ENCODE results near the gene IQGAP3. TPM values are rescaled to one million over a fixed set of nuclear protein-coding genes. Genes with fewer than 3 reads are reported as not detected.

The IQGAP3 gene
- total and polyA plus RNA-seq, 3 experiments from 2014 or later: 4.4 to 4.7 TPM; not detected in 1

GRCh38 chr1:156508205-156508954 is 64.0 kb downstream of the IQGAP3 start:
- H3K36me3 Mint-ChIP-seq: no peaks in the 10 kb centered on the region
- POLR2A ChIA-PET: interaction anchor here (1.1 kb wide), 1 partner anchor 9 kb away, joined by 5 read pairs; no protein-coding TSS in a partner anchor
- DNase-seq: no peak

GRCh38 chr1:156506450-156506849 is 65.9 kb downstream of the IQGAP3 start:
- peaks cover 67 to 70% (median 67%) of the 10 kb centered on the region in 3 donors for H3K4me1 Mint-ChIP-seq
- H3K36me3 ChIP-seq (ENCODE audit: insufficient read depth, low read length): no peaks in the 10 kb centered on the region
- POLR2A ChIA-PET: no interaction called here
- H3K27ac Mint-ChIP-seq: peak overlapping the region; percentile 98 to 100 (median 99)
- DNase-seq: no peak
- CTCF ChIA-PET: no interaction called here
- peak overlapping the region in 4 of 7 donors; percentile 14 to 82 (median 58) for H3K4me3 Mint-ChIP-seq
- H3K4me3 ChIP-seq (ENCODE audit: low read length): no peak overlapping the region
- no peaks in the 10 kb centered on the region for H3K9me3 ChIP-seq (ENCODE audit: low read length)
- no peaks in the 10 kb centered on the region for H3K27me3 ChIP-seq (ENCODE audit: insufficient read depth, low read length, poor library complexity, severe bottlenecking)
- no peaks in the 10 kb centered on the region for H3K36me3 Mint-ChIP-seq
- peaks cover 0 to 7% of the 10 kb centered on the region in 2 donors for H3K27me3 Mint-ChIP-seq
- peaks cover 63% of the 10 kb centered on the region for H3K4me1 ChIP-seq (ENCODE audit: insufficient read depth, low read length)
- H3K27ac ChIP-seq (ENCODE audit: low read depth, low read length): no peak overlapping the region
- H3K9me3 Mint-ChIP-seq: peaks cover 0 to 2% (median 0%) of the 10 kb centered on the region in 5 donors

More at GRCh38 chr1:156508205-156508954, 64.0 kb downstream of the IQGAP3 start:
- H3K4me1 ChIP-seq (ENCODE audit: insufficient read depth, low read length): peaks cover 44% of the 10 kb centered on the region
- peaks cover 48 to 57% (median 50%) of the 10 kb centered on the region in 3 donors for H3K4me1 Mint-ChIP-seq
- H3K4me3 ChIP-seq (ENCODE audit: low read length): no peak overlapping the region
- no peaks in the 10 kb centered on the region for H3K36me3 ChIP-seq (ENCODE audit: insufficient read depth, low read length)
- CTCF ChIA-PET: interaction anchor here (1.0 to 1.8 kb wide), 7 partner anchors 25 to 198 kb away, joined by 3 to 10 read pairs (median 3); no protein-coding TSS in a partner anchor
- H3K9me3 Mint-ChIP-seq: peaks cover 0 to 2% (median 0%) of the 10 kb centered on the region in 5 donors
- H3K9me3 ChIP-seq (ENCODE audit: low read length): no peaks in the 10 kb centered on the region
- peak overlapping the region in 6 of 7 donors; percentile 19 to 85 (median 55) for H3K4me3 Mint-ChIP-seq
- no peaks in the 10 kb centered on the region for H3K27me3 ChIP-seq (ENCODE audit: insufficient read depth, low read length, poor library complexity, severe bottlenecking)
- peak overlapping the region in 7 of 8 donors; percentile 70 to 95 (median 89) for H3K27ac Mint-ChIP-seq
- H3K27ac ChIP-seq (ENCODE audit: low read depth, low read length): no peak overlapping the region
- peaks cover 0 to 9% of the 10 kb centered on the region in 2 donors for H3K27me3 Mint-ChIP-seq

- H3K36me3 Mint-ChIP-seq: no peaks in the 10 kb centered on the region
- H3K36me3 ChIP-seq (ENCODE audit: insufficient read depth, low read length): no peaks in the 10 kb centered on the region
Measured at GRCh38 chr1:156505679-156506298, 66.6 kb downstream of the IQGAP3 start.

GRCh38 chr1:156504821-156505678 is 67.3 kb downstream of the IQGAP3 start:
- peak overlapping the region; percentile 98 to 100 (median 99) for H3K27ac Mint-ChIP-seq
- ChIA-PET POLR2A (interaction anchor here (0.6 to 2.4 kb wide), 18 partner anchors 10 to 593 kb away, joined by 3 to 24 read pairs (median 5); partner anchors contain the start of genes GPATCH4 and NAXE), CTCF (interaction anchor here (1.0 to 13.1 kb wide), 9 partner anchors 9 to 119 kb away, joined by 3 to 177 read pairs (median 5); no protein-coding TSS in a partner anchor)
- no peaks in the 10 kb centered on the region for H3K9me3 ChIP-seq (ENCODE audit: low read length)
- peaks cover 0 to 2% (median 0%) of the 10 kb centered on the region in 5 donors for H3K9me3 Mint-ChIP-seq
- peaks cover 0 to 3% (median 0%) of the 10 kb centered on the region in 3 donors for H3K36me3 Mint-ChIP-seq
- H3K4me1 ChIP-seq (ENCODE audit: insufficient read depth, low read length): peaks cover 64% of the 10 kb centered on the region
- peak overlapping the region; percentile 89 for H3K27ac ChIP-seq (ENCODE audit: low read depth, low read length)
- peaks cover 69 to 73% (median 70%) of the 10 kb centered on the region in 3 donors for H3K4me1 Mint-ChIP-seq
- H3K36me3 ChIP-seq (ENCODE audit: insufficient read depth, low read length): no peaks in the 10 kb centered on the region
- peak; percentile 96 to 100 (median 97) for DNase-seq
- H3K4me3 Mint-ChIP-seq: peak overlapping the region; percentile 73 to 98 (median 79)
- no peaks in the 10 kb centered on the region for H3K27me3 ChIP-seq (ENCODE audit: insufficient read depth, low read length, poor library complexity, severe bottlenecking)
- H3K4me3 ChIP-seq (ENCODE audit: low read length): peak overlapping the region; percentile 55
- peaks cover 0 to 7% of the 10 kb centered on the region in 2 donors for H3K27me3 Mint-ChIP-seq

More at GRCh38 chr1:156505679-156506298, 66.6 kb downstream of the IQGAP3 start:
- Histone ChIP-seq H3K9me3 (ENCODE audit: low read length) (no peaks in the 10 kb centered on the region), H3K4me3 (ENCODE audit: low read length) (peak overlapping the region; percentile 33), H3K4me1 (ENCODE audit: insufficient read depth, low read length) (peaks cover 64% of the 10 kb centered on the region), H3K27me3 (ENCODE audit: insufficient read depth, low read length, poor library complexity, severe bottlenecking) (no peaks in the 10 kb centered on the region), H3K27ac (ENCODE audit: low read depth, low read length) (peak overlapping the region; percentile 89)
- Mint-ChIP-seq H3K4me3 (peak overlapping the region; percentile 73 to 98 (median 79)), H3K27ac (peak overlapping the region; percentile 98 to 100 (median 99)), H3K27me3 (peaks cover 0 to 7% of the 10 kb centered on the region in 2 donors), H3K9me3 (peaks cover 0 to 2% (median 0%) of the 10 kb centered on the region in 5 donors), H3K4me1 (peaks cover 70 to 73% (median 70%) of the 10 kb centered on the region in 3 donors)
- DNase-seq: peak in 1 of 5 donors; percentile 41
- CTCF ChIA-PET: interaction anchor here (1.2 to 13.1 kb wide), 8 partner anchors 9 to 120 kb away, joined by 3 to 177 read pairs (median 6); no protein-coding TSS in a partner anchor
- POLR2A ChIA-PET: interaction anchor here (0.6 to 2.4 kb wide), 12 partner anchors 16 to 594 kb away, joined by 3 to 24 read pairs (median 6); partner anchors contain the start of gene NAXE

GRCh38 chr1:156504438-156504813 is 67.9 kb downstream of the IQGAP3 start:
- Histone ChIP-seq H3K27ac (ENCODE audit: low read depth, low read length) (peak overlapping the region; percentile 89), H3K36me3 (ENCODE audit: insufficient read depth, low read length) (no peaks in the 10 kb centered on the region), H3K4me3 (ENCODE audit: low read length) (peak overlapping the region; percentile 55), H3K27me3 (ENCODE audit: insufficient read depth, low read length, poor library complexity, severe bottlenecking) (no peaks in the 10 kb centered on the region), H3K9me3 (ENCODE audit: low read length) (no peaks in the 10 kb centered on the region), H3K4me1 (ENCODE audit: insufficient read depth, low read length) (peaks cover 65% of the 10 kb centered on the region)
- Mint-ChIP-seq H3K4me3 (peak overlapping the region; percentile 73 to 98 (median 79)), H3K36me3 (peaks cover 0 to 7% (median 0%) of the 10 kb centered on the region in 3 donors), H3K27ac (peak overlapping the region; percentile 98 to 100 (median 99)), H3K9me3 (peaks cover 0 to 2% (median 0%) of the 10 kb centered on the region in 5 donors), H3K4me1 (peaks cover 68 to 73% (median 70%) of the 10 kb centered on the region in 3 donors), H3K27me3 (peaks cover 0 to 7% of the 10 kb centered on the region in 2 donors)
- ChIA-PET CTCF (interaction anchor here (1.0 to 13.1 kb wide), 8 partner anchors 8 to 118 kb away, joined by 3 to 177 read pairs (median 6); no protein-coding TSS in a partner anchor), POLR2A (interaction anchor here (0.7 to 2.4 kb wide), 14 partner anchors 9 to 344 kb away, joined by 3 to 24 read pairs (median 6); partner anchors contain the start of genes GPATCH4 and NAXE)
- no peak for DNase-seq

- no peaks in the 10 kb centered on the region for H3K36me3 ChIP-seq (ENCODE audit: insufficient read depth, low read length)
- H3K27me3 ChIP-seq (ENCODE audit: insufficient read depth, low read length, poor library complexity, severe bottlenecking): no peaks in the 10 kb centered on the region
- Mint-ChIP-seq H3K27me3 (peaks cover 0 to 7% of the 10 kb centered on the region in 2 donors), H3K36me3 (peaks cover 0 to 11% (median 0%) of the 10 kb centered on the region in 3 donors), H3K27ac (peak overlapping the region; percentile 98 to 100 (median 99)), H3K9me3 (peaks cover 0 to 2% (median 0%) of the 10 kb centered on the region in 5 donors), H3K4me1 (peaks cover 67 to 73% (median 71%) of the 10 kb centered on the region in 3 donors), H3K4me3 (peak overlapping the region; percentile 73 to 98 (median 79))
- H3K27ac ChIP-seq (ENCODE audit: low read depth, low read length): peak overlapping the region; percentile 89
- POLR2A ChIA-PET: interaction anchor here (0.5 to 2.4 kb wide), 7 partner anchors 9 to 144 kb away, joined by 3 to 24 read pairs (median 6); partner anchors contain the start of gene GPATCH4
- H3K9me3 ChIP-seq (ENCODE audit: low read length): no peaks in the 10 kb centered on the region
- CTCF ChIA-PET: interaction anchor here (1.7 to 13.1 kb wide), 3 partner anchors 13 to 21 kb away, joined by 6 to 177 read pairs (median 62); no protein-coding TSS in a partner anchor
- peak overlapping the region; percentile 55 for H3K4me3 ChIP-seq (ENCODE audit: low read length)
- peaks cover 69% of the 10 kb centered on the region for H3K4me1 ChIP-seq (ENCODE audit: insufficient read depth, low read length)
- no peak for DNase-seq
Measured at GRCh38 chr1:156503698-156504437, 68.5 kb downstream of the IQGAP3 start.

All from CD8-positive, alpha-beta memory T cell (primary cell).